Measurements from ENCODE around the gene PSEN1.
A peak's percentile ranks its signal among the peaks of the same experiment; 100 is the strongest.

Gene PSEN1

GRCh38 chr14:73125746-73126145 lies 10.6 kb upstream of the PSEN1 start:
- Histone ChIP-seq H3K4me3 (ENCODE audit: low read length) (no peak overlapping the region; the same call in 1 of the 2 replicates), H3K27ac (ENCODE audit: low read depth, low read length) (peak overlapping the region; percentile 74; the same call in 1 of the 2 replicates), H3K9me3 (ENCODE audit: insufficient read depth, low read depth, low read length) (no peaks in the 10 kb centered on the region), H3K36me3 (ENCODE audit: insufficient read depth, low read length) (peaks cover 38% of the 10 kb centered on the region), H3K9ac (ENCODE audit: low read depth, low read length) (no peak overlapping the region; the same call in 1 of the 2 replicates), H3K4me1 (ENCODE audit: insufficient read depth, low read length) (peaks cover 38% of the 10 kb centered on the region; the same call in 1 of the 2 replicates), H3K27me3 (ENCODE audit: insufficient read depth, low read length) (no peaks in the 10 kb centered on the region)
- 45% methylated on average over 3 of the region's 3 CpGs for WGBS

- Histone ChIP-seq H3K4me3 (ENCODE audit: low read length) (no peak overlapping the region), H3K36me3 (ENCODE audit: insufficient read depth, low read length) (no peaks in the 10 kb centered on the region), H3K9me3 (ENCODE audit: insufficient read depth, low read depth, low read length) (peaks cover 4% of the 10 kb centered on the region; the same call in 1 of the 2 replicates), H3K4me1 (ENCODE audit: insufficient read depth, low read length) (no peaks in the 10 kb centered on the region), H3K9ac (ENCODE audit: low read depth, low read length) (no peak overlapping the region), H3K27me3 (ENCODE audit: insufficient read depth, low read length) (no peaks in the 10 kb centered on the region), H3K27ac (ENCODE audit: low read depth, low read length) (no peak overlapping the region)
- WGBS: 94% methylated on average over 3 of the region's 3 CpGs
Measured at GRCh38 chr14:73133795-73134194, 2.5 kb upstream of the PSEN1 start.

- Histone ChIP-seq H3K27me3 (ENCODE audit: insufficient read depth, low read length) (no peaks in the 10 kb centered on the region), H3K4me3 (ENCODE audit: low read length) (peak overlapping the region; percentile 84), H3K9ac (ENCODE audit: low read depth, low read length) (no peak overlapping the region), H3K36me3 (ENCODE audit: insufficient read depth, low read length) (no peaks in the 10 kb centered on the region), H3K9me3 (ENCODE audit: insufficient read depth, low read depth, low read length) (peaks cover 4% of the 10 kb centered on the region; the same call in 1 of the 2 replicates), H3K27ac (ENCODE audit: low read depth, low read length) (no peak overlapping the region; the same call in 1 of the 2 replicates), H3K4me1 (ENCODE audit: insufficient read depth, low read length) (no peaks in the 10 kb centered on the region)
- WGBS: 9% methylated on average over 16 of the region's 16 CpGs
Measured at GRCh38 chr14:73136085-73136386, 271 bp upstream of the PSEN1 start.

- H3K9ac ChIP-seq (ENCODE audit: low read depth, low read length): no peak overlapping the region
- peaks cover 10% of the 10 kb centered on the region for H3K4me1 ChIP-seq (ENCODE audit: insufficient read depth, low read length)
- H3K9me3 ChIP-seq (ENCODE audit: insufficient read depth, low read depth, low read length): no peaks in the 10 kb centered on the region
- no peak overlapping the region for H3K27ac ChIP-seq (ENCODE audit: low read depth, low read length)
- WGBS: 95% methylated on average over 1 of the region's 1 CpG
- no peak overlapping the region for H3K4me3 ChIP-seq (ENCODE audit: low read length)
- H3K27me3 ChIP-seq (ENCODE audit: insufficient read depth, low read length): no peaks in the 10 kb centered on the region
- H3K36me3 ChIP-seq (ENCODE audit: insufficient read depth, low read length): no peaks in the 10 kb centered on the region
Measured at GRCh38 chr14:73140811-73141323, 4.6 kb downstream of the PSEN1 start.

- Histone ChIP-seq H3K36me3 (ENCODE audit: insufficient read depth, low read length) (no peaks in the 10 kb centered on the region), H3K4me1 (ENCODE audit: insufficient read depth, low read length) (peaks cover 13% of the 10 kb centered on the region), H3K9me3 (ENCODE audit: insufficient read depth, low read depth, low read length) (no peaks in the 10 kb centered on the region), H3K9ac (ENCODE audit: low read depth, low read length) (no peak overlapping the region), H3K27ac (ENCODE audit: low read depth, low read length) (no peak overlapping the region), H3K4me3 (ENCODE audit: low read length) (no peak overlapping the region), H3K27me3 (ENCODE audit: insufficient read depth, low read length) (no peaks in the 10 kb centered on the region)
- 100% methylated on average over 2 of the region's 2 CpGs for WGBS
Measured at GRCh38 chr14:73142216-73142615, 5.9 kb downstream of the PSEN1 start.

- no peak overlapping the region for H3K27ac ChIP-seq (ENCODE audit: low read depth, low read length)
- no peak overlapping the region for H3K9ac ChIP-seq (ENCODE audit: low read depth, low read length)
- no peak overlapping the region for H3K4me3 ChIP-seq (ENCODE audit: low read length)
- H3K4me1 ChIP-seq (ENCODE audit: insufficient read depth, low read length): peaks cover 17% of the 10 kb centered on the region
- H3K27me3 ChIP-seq (ENCODE audit: insufficient read depth, low read length): no peaks in the 10 kb centered on the region
- H3K9me3 ChIP-seq (ENCODE audit: insufficient read depth, low read depth, low read length): no peaks in the 10 kb centered on the region
- WGBS: 86% methylated on average over 5 of the region's 5 CpGs
- peaks cover 5% of the 10 kb centered on the region for H3K36me3 ChIP-seq (ENCODE audit: insufficient read depth, low read length)
Measured at GRCh38 chr14:73143003-73143402, 6.7 kb downstream of the PSEN1 start.

- Histone ChIP-seq H3K4me1 (ENCODE audit: insufficient read depth, low read length) (peaks cover 17% of the 10 kb centered on the region), H3K27ac (ENCODE audit: low read depth, low read length) (no peak overlapping the region), H3K27me3 (ENCODE audit: insufficient read depth, low read length) (no peaks in the 10 kb centered on the region), H3K9me3 (ENCODE audit: insufficient read depth, low read depth, low read length) (no peaks in the 10 kb centered on the region), H3K4me3 (ENCODE audit: low read length) (no peak overlapping the region), H3K36me3 (ENCODE audit: insufficient read depth, low read length) (peaks cover 10% of the 10 kb centered on the region), H3K9ac (ENCODE audit: low read depth, low read length) (no peak overlapping the region)
- WGBS: 97% methylated on average over 3 of the region's 3 CpGs
Measured at GRCh38 chr14:73143617-73144016, 7.3 kb downstream of the PSEN1 start.

GRCh38 chr14:73145371-73145770 lies 9.1 kb downstream of the PSEN1 start:
- 98% methylated on average over 3 of the region's 3 CpGs for WGBS
- H3K27ac ChIP-seq (ENCODE audit: low read depth, low read length): no peak overlapping the region
- peaks cover 17% of the 10 kb centered on the region for H3K4me1 ChIP-seq (ENCODE audit: insufficient read depth, low read length)
- no peaks in the 10 kb centered on the region for H3K9me3 ChIP-seq (ENCODE audit: insufficient read depth, low read depth, low read length)
- H3K27me3 ChIP-seq (ENCODE audit: insufficient read depth, low read length): no peaks in the 10 kb centered on the region
- H3K4me3 ChIP-seq (ENCODE audit: low read length): no peak overlapping the region
- H3K36me3 ChIP-seq (ENCODE audit: insufficient read depth, low read length): peaks cover 28% of the 10 kb centered on the region
- no peak overlapping the region for H3K9ac ChIP-seq (ENCODE audit: low read depth, low read length)

- no peaks in the 10 kb centered on the region for H3K9me3 ChIP-seq (ENCODE audit: insufficient read depth, low read depth, low read length)
- WGBS: 92% methylated on average over 2 of the region's 3 CpGs
Measured at GRCh38 chr14:73146111-73146510, 9.8 kb downstream of the PSEN1 start.

GRCh38 chr14:73149753-73150152 lies 13.4 kb downstream of the PSEN1 start:
- peaks cover 51% of the 10 kb centered on the region for H3K36me3 ChIP-seq (ENCODE audit: insufficient read depth, low read length)

More at GRCh38 chr14:73146111-73146510, 9.8 kb downstream of the PSEN1 start:
- Histone ChIP-seq H3K27me3 (ENCODE audit: insufficient read depth, low read length) (no peaks in the 10 kb centered on the region), H3K4me3 (ENCODE audit: low read length) (no peak overlapping the region), H3K27ac (ENCODE audit: low read depth, low read length) (no peak overlapping the region), H3K9ac (ENCODE audit: low read depth, low read length) (no peak overlapping the region), H3K36me3 (ENCODE audit: insufficient read depth, low read length) (peaks cover 31% of the 10 kb centered on the region), H3K4me1 (ENCODE audit: insufficient read depth, low read length) (peaks cover 17% of the 10 kb centered on the region)

GRCh38 chr14:73153272-73153671 lies 17.0 kb downstream of the PSEN1 start:
- Histone ChIP-seq H3K9ac (ENCODE audit: low read depth, low read length) (no peak overlapping the region), H3K9me3 (ENCODE audit: insufficient read depth, low read depth, low read length) (no peaks in the 10 kb centered on the region), H3K4me3 (ENCODE audit: low read length) (no peak overlapping the region), H3K4me1 (ENCODE audit: insufficient read depth, low read length) (no peaks in the 10 kb centered on the region), H3K36me3 (ENCODE audit: insufficient read depth, low read length) (peaks cover 69% of the 10 kb centered on the region), H3K27me3 (ENCODE audit: insufficient read depth, low read length) (no peaks in the 10 kb centered on the region), H3K27ac (ENCODE audit: low read depth, low read length) (no peak overlapping the region)

More at GRCh38 chr14:73149753-73150152, 13.4 kb downstream of the PSEN1 start:
- peaks cover 7% of the 10 kb centered on the region; the same call in 1 of the 2 replicates for H3K4me1 ChIP-seq (ENCODE audit: insufficient read depth, low read length)
- no peaks in the 10 kb centered on the region for H3K9me3 ChIP-seq (ENCODE audit: insufficient read depth, low read depth, low read length)
- H3K9ac ChIP-seq (ENCODE audit: low read depth, low read length): no peak overlapping the region
- H3K27ac ChIP-seq (ENCODE audit: low read depth, low read length): no peak overlapping the region
- no peak overlapping the region for H3K4me3 ChIP-seq (ENCODE audit: low read length)
- H3K27me3 ChIP-seq (ENCODE audit: insufficient read depth, low read length): no peaks in the 10 kb centered on the region
- 100% methylated on average over 1 of the region's 2 CpGs for WGBS

GRCh38 chr14:73162251-73162650 lies 25.9 kb downstream of the PSEN1 start:
- no peaks in the 10 kb centered on the region for H3K4me1 ChIP-seq (ENCODE audit: insufficient read depth, low read length)
- H3K9ac ChIP-seq (ENCODE audit: low read depth, low read length): no peak overlapping the region
- H3K27ac ChIP-seq (ENCODE audit: low read depth, low read length): no peak overlapping the region
- 94% methylated on average over 11 of the region's 11 CpGs for WGBS
- peaks cover 63% of the 10 kb centered on the region for H3K36me3 ChIP-seq (ENCODE audit: insufficient read depth, low read length)
- H3K27me3 ChIP-seq (ENCODE audit: insufficient read depth, low read length): no peaks in the 10 kb centered on the region
- no peaks in the 10 kb centered on the region for H3K9me3 ChIP-seq (ENCODE audit: insufficient read depth, low read depth, low read length)
- H3K4me3 ChIP-seq (ENCODE audit: low read length): no peak overlapping the region
